Vagina (tissue), 2 donors: ENCODE data around the gene MICAL2. TPM values are rescaled to one million over a fixed set of nuclear protein-coding genes. Genes with fewer than 3 reads are reported as not detected.

Source experiments
- DNase-seq, 2 donors: peaks; one replicate each; pipeline ENCODE4 v3.0.0-alpha.2; 2017; ENCODE audit errors: extremely low spot score in 2 of 2
- H3K27ac ChIP-seq: fragments of 200-600 bp; sonication (generic); one replicate; pipeline ENCODE4 v1.5.1; 2019
- H3K27me3 ChIP-seq: fragments of 200-600 bp; sonication (generic); one replicate; pipeline ENCODE4 v1.5.1; 2019
- H3K36me3 ChIP-seq, 2 donors: fragments of 200-600 bp; sonication (generic); one replicate each; pipeline ENCODE4 v1.5.1; 2017 to 2019
- H3K4me1 ChIP-seq: fragments of 200-600 bp; sonication (generic); one replicate; pipeline ENCODE4 v1.5.1; 2019
- H3K4me3 ChIP-seq, 2 donors: fragments of 200-600 bp; sonication (generic); 1 replicate in 1 of 2; 2 replicates in 1 of 2; pipeline ENCODE4 v1.5.1; 2016 to 2019
- H3K9me3 ChIP-seq: fragments of 200-600 bp; sonication (generic); one replicate; pipeline ENCODE4 v1.5.1; 2019
- POLR2A ChIP-seq, 2 donors: fragments of 450-650 bp; IDR thresholded peaks; one replicate each; pipeline ENCODE4 v1.6.1; 2017; ENCODE audit warnings: antibody characterized with exemption in 2 of 2, mild to moderate bottlenecking in 2 of 2, moderate library complexity in 2 of 2
- POLR2AphosphoS5 ChIP-seq, 2 donors: sonication (generic); formaldehyde crosslinking; IDR thresholded peaks; one replicate each; pipeline ENCODE4 v1.9.0; 2017; ENCODE audit warnings: antibody characterized with exemption in 2 of 2, mild to moderate bottlenecking in 2 of 2, low read depth in 1 of 2; ENCODE audit not compliant: insufficient read depth in 1 of 2
- intact Hi-C: fragments of 100-400 bp; cut with DNase I; formaldehyde crosslinking; loops from one replicate; pipeline ENCODE4 v1.15.1; 2023
- total RNA-seq: library from RNA; depleted of rRNA; stranded (reverse); fragments of >200 nt; gene quantifications from one replicate; pipeline ENCODE4 v1.2.3, GENCODE V29; 2016
- TF ChIP-seq, protein P1 (sequence below), 3 experiments: fragments of 450-650 bp in 2 of 3; fragments of 200-600 bp in 1 of 3; sonication (generic) in 1 of 3; IDR thresholded peaks; one replicate each; pipeline ENCODE4 v1.5.1; 2017 to 2019; ENCODE audit warnings: antibody characterized with exemption in 3 of 3, mild to moderate bottlenecking in 2 of 3, moderate library complexity in 2 of 3

The MICAL2 gene
- total RNA-seq, 1 donor from 2014 or later: 41.7 TPM

DNA sequence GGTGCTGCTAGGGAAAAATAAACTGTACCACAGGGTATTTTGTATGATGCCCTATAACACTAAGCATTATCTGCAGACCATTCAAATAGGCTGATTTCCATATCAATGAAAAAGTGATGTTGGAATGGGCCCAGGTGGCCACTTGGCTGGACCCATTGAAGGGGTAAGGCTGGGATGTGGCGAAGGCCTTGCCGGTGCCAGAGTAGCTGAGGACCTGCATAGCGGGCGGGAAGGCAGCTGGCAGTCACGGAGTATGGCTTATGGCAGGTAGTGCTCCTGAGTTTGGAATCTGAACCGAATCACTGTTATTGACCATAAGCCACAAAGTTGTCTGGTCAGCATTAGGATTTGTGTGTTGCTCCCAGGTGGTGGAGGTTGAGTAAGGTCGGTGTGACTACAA, 131.0 kb downstream of the MICAL2 start:
- Histone ChIP-seq H3K4me3 (no peak overlapping the region), H3K4me1 (peaks cover under 1% of the 10 kb centered on the region), H3K36me3 (peaks cover 0 to 6% of the 10 kb centered on the region in 2 donors), H3K27ac (no peak overlapping the region), H3K9me3 (no peaks in the 10 kb centered on the region), H3K27me3 (no peaks in the 10 kb centered on the region)
- DNase-seq: no peak
- intact Hi-C loops: loop anchor here (10.0 kb wide), 1 partner anchor 187 kb away; no protein-coding TSS in a partner anchor
- no peak for TF ChIP-seq POLR2AphosphoS5 (IDR thresholded peaks at IDR 0.05; ENCODE audit: insufficient read depth in 1 of 2, low read depth in 1 of 2)
- no peak for TF ChIP-seq POLR2A (IDR thresholded peaks at IDR 0.05)
- TF ChIP-seq, protein P1, sequence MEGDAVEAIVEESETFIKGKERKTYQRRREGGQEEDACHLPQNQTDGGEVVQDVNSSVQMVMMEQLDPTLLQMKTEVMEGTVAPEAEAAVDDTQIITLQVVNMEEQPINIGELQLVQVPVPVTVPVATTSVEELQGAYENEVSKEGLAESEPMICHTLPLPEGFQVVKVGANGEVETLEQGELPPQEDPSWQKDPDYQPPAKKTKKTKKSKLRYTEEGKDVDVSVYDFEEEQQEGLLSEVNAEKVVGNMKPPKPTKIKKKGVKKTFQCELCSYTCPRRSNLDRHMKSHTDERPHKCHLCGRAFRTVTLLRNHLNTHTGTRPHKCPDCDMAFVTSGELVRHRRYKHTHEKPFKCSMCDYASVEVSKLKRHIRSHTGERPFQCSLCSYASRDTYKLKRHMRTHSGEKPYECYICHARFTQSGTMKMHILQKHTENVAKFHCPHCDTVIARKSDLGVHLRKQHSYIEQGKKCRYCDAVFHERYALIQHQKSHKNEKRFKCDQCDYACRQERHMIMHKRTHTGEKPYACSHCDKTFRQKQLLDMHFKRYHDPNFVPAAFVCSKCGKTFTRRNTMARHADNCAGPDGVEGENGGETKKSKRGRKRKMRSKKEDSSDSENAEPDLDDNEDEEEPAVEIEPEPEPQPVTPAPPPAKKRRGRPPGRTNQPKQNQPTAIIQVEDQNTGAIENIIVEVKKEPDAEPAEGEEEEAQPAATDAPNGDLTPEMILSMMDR (IDR thresholded peaks at IDR 0.05): no peak

DNA sequence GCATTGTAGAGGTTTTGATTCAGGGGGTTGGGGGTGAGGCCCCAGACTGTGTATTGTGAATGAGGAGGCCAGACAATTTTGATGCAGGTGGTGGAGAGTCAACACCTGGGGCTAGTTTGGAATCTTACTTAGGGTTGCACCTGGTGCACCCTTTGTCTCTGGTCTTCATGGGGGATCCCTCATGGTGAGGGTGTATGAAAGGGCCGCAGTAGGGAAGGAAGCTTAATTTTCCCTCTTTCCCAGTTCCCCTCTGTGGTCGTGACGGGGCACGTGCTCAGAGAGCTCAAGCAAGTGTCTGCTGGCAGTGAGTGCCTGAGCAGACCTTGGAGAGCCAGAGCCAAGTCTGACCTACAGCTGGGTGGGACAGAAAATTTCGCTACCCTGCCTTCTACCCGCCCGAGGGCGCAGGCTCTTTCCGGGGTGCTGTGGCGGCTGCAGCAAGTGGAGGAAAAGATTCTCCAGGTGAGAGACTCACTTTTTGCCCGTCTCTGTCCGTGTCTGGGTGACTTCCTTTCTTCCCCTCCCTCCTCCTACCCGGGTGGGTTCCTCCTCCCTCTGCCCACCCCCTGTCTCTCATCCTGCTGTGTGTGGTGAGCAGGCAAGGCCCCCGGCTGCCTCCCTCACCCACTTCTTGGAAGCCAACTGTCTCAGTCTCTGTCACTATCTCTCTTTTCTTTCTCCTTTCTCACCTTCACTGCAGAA, 131.7 kb downstream of the MICAL2 start:
- Histone ChIP-seq H3K4me3 (no peak overlapping the region), H3K27ac (no peak overlapping the region), H3K36me3 (peaks cover 0 to 3% of the 10 kb centered on the region in 2 donors), H3K4me1 (no peaks in the 10 kb centered on the region), H3K9me3 (no peaks in the 10 kb centered on the region), H3K27me3 (no peaks in the 10 kb centered on the region)
- intact Hi-C loops: loop anchor here (10.0 kb wide), 1 partner anchor 187 kb away; no protein-coding TSS in a partner anchor
- DNase-seq: no peak
- no peak for TF ChIP-seq POLR2A (IDR thresholded peaks at IDR 0.05)
- TF ChIP-seq POLR2AphosphoS5 (IDR thresholded peaks at IDR 0.05; ENCODE audit: insufficient read depth in 1 of 2, low read depth in 1 of 2): no peak
- TF ChIP-seq, protein P1 (IDR thresholded peaks at IDR 0.05): no peak

DNA sequence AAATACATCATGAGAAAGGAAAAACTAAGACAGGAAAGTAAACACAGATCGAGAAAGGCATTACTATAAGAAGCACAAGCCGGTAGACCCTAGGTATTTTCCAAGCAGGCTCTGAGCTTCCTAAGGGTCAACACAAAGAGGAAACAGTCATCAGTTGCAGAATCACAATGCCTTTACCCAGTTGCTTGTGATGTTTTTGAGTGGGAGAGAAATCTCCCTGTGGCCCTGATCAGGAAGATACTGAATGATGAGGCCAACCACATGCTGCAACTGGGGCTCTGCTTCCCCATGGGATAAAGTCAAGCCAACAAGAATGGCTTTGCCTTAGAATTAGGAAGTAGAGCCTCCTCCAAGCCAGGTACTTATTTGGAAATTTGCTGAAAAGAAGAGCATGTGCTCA, 132.6 kb downstream of the MICAL2 start:
- Histone ChIP-seq H3K4me3 (no peak overlapping the region), H3K27me3 (no peaks in the 10 kb centered on the region), H3K27ac (no peak overlapping the region), H3K4me1 (peaks cover 7% of the 10 kb centered on the region), H3K9me3 (no peaks in the 10 kb centered on the region), H3K36me3 (no peaks in the 10 kb centered on the region)
- DNase-seq: no peak
- TF ChIP-seq POLR2AphosphoS5 (IDR thresholded peaks at IDR 0.05; ENCODE audit: insufficient read depth in 1 of 2, low read depth in 1 of 2): no peak
- intact Hi-C loops: loop anchor here (10.0 kb wide), 1 partner anchor 188 kb away; no protein-coding TSS in a partner anchor

DNA sequence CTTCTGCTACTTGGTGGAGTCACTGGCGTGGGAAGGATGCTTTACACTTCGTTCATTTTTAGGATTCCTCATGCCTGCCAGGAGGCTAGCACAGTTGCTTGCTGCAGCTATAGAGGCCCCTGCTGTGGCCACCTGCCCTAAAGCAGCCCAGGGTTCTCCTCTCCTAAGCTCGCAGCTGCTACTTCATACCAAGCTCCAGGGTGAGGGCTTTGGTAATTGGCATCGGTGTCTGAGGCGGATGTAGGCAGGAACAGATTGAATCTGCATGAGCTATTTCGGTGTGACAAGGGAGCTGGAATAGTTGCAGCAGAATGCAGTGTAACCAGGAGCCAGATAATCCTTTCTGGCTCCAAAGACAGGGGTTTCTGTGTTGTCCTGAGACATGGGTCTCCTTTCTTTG, 133.1 kb downstream of the MICAL2 start:
- no peak for TF ChIP-seq POLR2A (IDR thresholded peaks at IDR 0.05)
- no peak for TF ChIP-seq POLR2AphosphoS5 (IDR thresholded peaks at IDR 0.05; ENCODE audit: insufficient read depth in 1 of 2, low read depth in 1 of 2)
- TF ChIP-seq, protein P1 (IDR thresholded peaks at IDR 0.05): no peak
- no peak overlapping the region for H3K4me3 ChIP-seq
- H3K4me1 ChIP-seq: peaks cover 12% of the 10 kb centered on the region
- no peaks in the 10 kb centered on the region for H3K36me3 ChIP-seq
- H3K27me3 ChIP-seq: no peaks in the 10 kb centered on the region
- intact Hi-C loops: loop anchor here (10.0 kb wide), 1 partner anchor 189 kb away; no protein-coding TSS in a partner anchor
- no peak overlapping the region for H3K27ac ChIP-seq
- no peaks in the 10 kb centered on the region for H3K9me3 ChIP-seq
- no peak for DNase-seq

DNA sequence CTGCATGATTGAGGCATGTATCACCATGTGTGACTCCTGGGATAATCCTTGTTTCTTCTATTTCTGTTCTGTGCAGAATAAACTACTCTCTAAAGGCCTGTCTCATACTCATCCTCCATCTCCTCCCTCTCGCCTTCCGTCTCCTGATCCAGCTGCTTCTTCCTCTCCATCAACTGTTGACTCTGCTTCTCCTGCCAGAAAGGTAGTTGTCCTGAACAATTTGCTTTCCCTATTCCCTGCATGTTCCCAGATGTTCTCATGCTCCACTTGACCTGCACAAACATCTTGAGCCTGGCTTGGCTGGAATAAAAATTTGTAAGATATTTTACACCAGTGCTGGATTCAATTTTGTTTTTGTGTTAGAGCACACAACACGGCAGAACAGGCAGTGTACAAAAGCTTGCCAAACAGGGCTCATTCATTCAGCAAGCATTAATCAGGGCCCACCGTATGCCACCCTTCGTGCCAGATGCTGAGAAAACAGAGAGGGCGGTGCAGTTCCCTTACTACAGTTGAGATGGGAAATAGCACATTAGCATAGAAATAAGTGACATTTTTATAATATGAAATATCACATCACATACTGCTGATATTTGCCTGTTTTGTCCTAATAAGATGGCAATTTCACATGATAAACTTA, 133.6 kb downstream of the MICAL2 start:
- intact Hi-C loops: loop anchor here (10.0 kb wide), 1 partner anchor 189 kb away; no protein-coding TSS in a partner anchor
- Histone ChIP-seq H3K36me3 (no peaks in the 10 kb centered on the region), H3K4me3 (no peak overlapping the region), H3K27me3 (no peaks in the 10 kb centered on the region), H3K4me1 (peaks cover 18% of the 10 kb centered on the region), H3K27ac (no peak overlapping the region), H3K9me3 (no peaks in the 10 kb centered on the region)
- TF ChIP-seq POLR2A (IDR thresholded peaks at IDR 0.05): no peak
- TF ChIP-seq, protein P1 (IDR thresholded peaks at IDR 0.05): no peak
- TF ChIP-seq POLR2AphosphoS5 (IDR thresholded peaks at IDR 0.05; ENCODE audit: insufficient read depth in 1 of 2, low read depth in 1 of 2): no peak
- no peak for DNase-seq
